Dorsolateral prefrontal cortex (tissue), 118 donors: ENCODE measurements around the gene ETFBKMT. TPM values are rescaled to one million over a fixed set of nuclear protein-coding genes. Genes with fewer than 3 reads are reported as not detected.

Experiments used
- total RNA-seq, 120 experiments: library from RNA; stranded (reverse); gene quantifications; one replicate each; pipeline versions ENCODE4 v1.2.3 to v1.2.4, GENCODE V29; 2022

Gene ETFBKMT
- total RNA-seq, 120 experiments from 2014 or later = 1.6 to 8.4 (median 4.6) TPM

Other genes starting within 250 kb of the ETFBKMT start
- gene DENND5B, start 68.6 kb upstream of the ETFBKMT start, total RNA-seq = 10 to 100 TPM; 30.3 to 85.1 (median 60.2) TPM
- gene AMN1, start 69.3 kb downstream of the ETFBKMT start, total RNA-seq = 10 to 100 TPM; 29.1 to 65.1 (median 46.0) TPM